ENCODE data around the gene C17orf67. TPM values are rescaled to one million over a fixed set of nuclear protein-coding genes. Genes with fewer than 3 reads are reported as not detected.

Gene C17orf67
- total and polyA plus RNA-seq, 10 of the 15 experiments (the other 5 are each of a cell fraction or from before 2014, with no cell fraction given) = 0.24 to 3.3 (median 0.89) TPM

DNA sequence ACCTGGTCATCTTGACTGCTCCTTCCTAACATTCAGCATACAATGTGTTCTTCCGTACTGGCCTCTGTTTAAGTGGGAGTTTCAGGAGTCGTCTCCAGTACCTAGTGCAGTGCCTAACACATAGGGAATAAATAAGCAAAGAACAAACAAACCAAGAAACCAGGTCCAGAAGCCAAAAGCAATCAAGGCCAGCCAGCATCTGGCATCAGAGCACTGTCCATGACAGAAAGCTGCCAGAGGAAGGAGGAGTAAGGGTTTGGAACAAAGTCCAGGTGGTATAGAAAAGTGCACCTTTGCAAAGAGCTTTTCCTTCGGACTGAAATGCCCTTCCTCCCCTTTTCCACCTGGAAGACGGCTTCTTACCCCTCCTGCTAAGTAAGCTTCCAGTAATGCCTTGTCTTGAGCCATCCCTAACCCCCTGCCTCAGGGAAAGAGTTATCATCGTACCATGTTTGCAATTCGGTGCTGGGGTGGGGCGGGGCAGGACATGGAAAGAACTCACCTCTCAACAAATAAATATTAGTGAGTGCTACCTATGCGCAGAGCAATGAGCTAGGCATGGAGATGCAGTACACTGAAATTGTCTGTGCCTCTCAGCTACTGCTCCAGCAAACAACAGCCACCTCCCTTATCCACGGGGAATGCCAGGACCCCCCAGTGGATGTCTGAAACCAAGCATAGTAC lies 47.6 kb downstream of the C17orf67 start (continued):
- TF ChIP-seq, protein P1, sequence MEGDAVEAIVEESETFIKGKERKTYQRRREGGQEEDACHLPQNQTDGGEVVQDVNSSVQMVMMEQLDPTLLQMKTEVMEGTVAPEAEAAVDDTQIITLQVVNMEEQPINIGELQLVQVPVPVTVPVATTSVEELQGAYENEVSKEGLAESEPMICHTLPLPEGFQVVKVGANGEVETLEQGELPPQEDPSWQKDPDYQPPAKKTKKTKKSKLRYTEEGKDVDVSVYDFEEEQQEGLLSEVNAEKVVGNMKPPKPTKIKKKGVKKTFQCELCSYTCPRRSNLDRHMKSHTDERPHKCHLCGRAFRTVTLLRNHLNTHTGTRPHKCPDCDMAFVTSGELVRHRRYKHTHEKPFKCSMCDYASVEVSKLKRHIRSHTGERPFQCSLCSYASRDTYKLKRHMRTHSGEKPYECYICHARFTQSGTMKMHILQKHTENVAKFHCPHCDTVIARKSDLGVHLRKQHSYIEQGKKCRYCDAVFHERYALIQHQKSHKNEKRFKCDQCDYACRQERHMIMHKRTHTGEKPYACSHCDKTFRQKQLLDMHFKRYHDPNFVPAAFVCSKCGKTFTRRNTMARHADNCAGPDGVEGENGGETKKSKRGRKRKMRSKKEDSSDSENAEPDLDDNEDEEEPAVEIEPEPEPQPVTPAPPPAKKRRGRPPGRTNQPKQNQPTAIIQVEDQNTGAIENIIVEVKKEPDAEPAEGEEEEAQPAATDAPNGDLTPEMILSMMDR (IDR thresholded peaks at IDR 0.05 in 2 of 3, conservative IDR thresholded peaks at IDR 0.05 in 1 of 3; ENCODE audit: control insufficient read depth in 2 of 3, extremely low read depth in 1 of 3, insufficient read depth in 1 of 3, low read depth in 3 of 3, low read length in 3 of 3) = no peak
- TF ChIP-seq ZBED1 (IDR thresholded peaks at IDR 0.05; ENCODE audit: borderline replicate concordance) (no peak), BCL11A (IDR thresholded peaks at IDR 0.05; ENCODE audit: low read depth, low read length) (no peak)

DNA sequence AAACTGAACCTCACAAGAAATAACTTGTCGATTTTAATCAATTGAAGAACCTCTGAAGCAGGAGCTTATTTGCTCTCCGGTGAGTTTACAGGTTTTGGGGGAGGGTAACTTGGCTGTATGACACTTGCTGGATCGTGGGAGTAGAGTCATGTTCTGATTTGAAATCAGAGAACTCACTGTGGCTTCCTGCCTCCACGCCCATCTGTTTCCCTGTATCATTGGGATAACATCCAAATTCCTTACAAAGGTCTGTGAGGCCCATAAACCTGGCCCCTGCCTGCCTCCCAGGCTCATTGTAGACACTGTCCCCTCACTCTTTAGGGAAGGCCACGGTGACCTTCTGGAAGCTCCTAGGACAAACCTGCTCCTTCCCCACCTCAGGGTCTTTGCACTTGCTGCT lies 48.3 kb downstream of the C17orf67 start:
- BruUV-seq (replicated peaks) = no TSS peak
- in situ Hi-C loops (cut with MboI) (no loop called here), intact Hi-C loops (cut with micrococcal nuclease; ENCODE audit: unreplicated experiment) (no loop called here)
- H3K4me2 ChIP-seq (ENCODE audit: control insufficient read depth, insufficient read depth) = no peak overlapping the region
- H4K20me1 ChIP-seq (ENCODE audit: control insufficient read depth, insufficient read depth) = no peaks in the 10 kb centered on the region
- ChIA-PET RAD21 (ENCODE audit: unreplicated experiment) (interaction anchor here (1.1 kb wide), 1 partner anchor 70 kb away, joined by 4 read pairs; no protein-coding TSS in a partner anchor), SMC1A (ENCODE audit: uncharacterized antibody, unreplicated experiment) (no interaction called here), CTCF (interaction anchor here (1.1 to 1.7 kb wide), 3 partner anchors 22 to 154 kb away, joined by 3 to 5 read pairs (median 3); no protein-coding TSS in a partner anchor), POLR2A (interaction anchor here (0.6 kb wide), 1 partner anchor 622 kb away, joined by 4 read pairs; no protein-coding TSS in a partner anchor)
- DNase-seq (ENCODE audit: low read depth, low spot score) = no peak
- no peak overlapping the region for H3K27ac ChIP-seq (ENCODE audit: control insufficient read depth, insufficient read depth)
- H3K4me3 ChIP-seq = no peak overlapping the region
- H3K79me2 ChIP-seq (ENCODE audit: control insufficient read depth, insufficient read depth, low read length) = no peaks in the 10 kb centered on the region
- no peak overlapping the region for H2AFZ ChIP-seq (ENCODE audit: control insufficient read depth, low read depth, low read length)
- H3K27me3 ChIP-seq (replicated peaks in 1 of 2; ENCODE audit: control insufficient read depth in 2 of 2, insufficient read depth in 2 of 2, low read length in 1 of 2) = no peaks in the 10 kb centered on the region; a peak in 1 of 4 replicates
- no peak for FAIRE-seq
- no peak for ATAC-seq
- H3K9ac ChIP-seq (ENCODE audit: control insufficient read depth, insufficient read depth, low read length) = no peak overlapping the region
- WGBS (ENCODE audit: insufficient coverage, insufficient replicate concordance, low lambda C conversion rate, missing lambda C conversion rate) = 54% methylated on average over 5 of the region's 5 CpGs
- H3K9me3 ChIP-seq (replicated peaks; ENCODE audit: control insufficient read depth, insufficient read depth, low read length) = no peaks in the 10 kb centered on the region
- no peaks in the 10 kb centered on the region for H3K36me3 ChIP-seq (ENCODE audit: control insufficient read depth in 2 of 2, insufficient read depth in 2 of 2, low read length in 1 of 2)
- H3K4me1 ChIP-seq (ENCODE audit: control insufficient read depth, insufficient read depth, low read length) = peaks cover 14% of the 10 kb centered on the region
- TF ChIP-seq TARDBP (IDR thresholded peaks at IDR 0.05; ENCODE audit: borderline replicate concordance) = no peak
- TF ChIP-seq, protein P2, sequence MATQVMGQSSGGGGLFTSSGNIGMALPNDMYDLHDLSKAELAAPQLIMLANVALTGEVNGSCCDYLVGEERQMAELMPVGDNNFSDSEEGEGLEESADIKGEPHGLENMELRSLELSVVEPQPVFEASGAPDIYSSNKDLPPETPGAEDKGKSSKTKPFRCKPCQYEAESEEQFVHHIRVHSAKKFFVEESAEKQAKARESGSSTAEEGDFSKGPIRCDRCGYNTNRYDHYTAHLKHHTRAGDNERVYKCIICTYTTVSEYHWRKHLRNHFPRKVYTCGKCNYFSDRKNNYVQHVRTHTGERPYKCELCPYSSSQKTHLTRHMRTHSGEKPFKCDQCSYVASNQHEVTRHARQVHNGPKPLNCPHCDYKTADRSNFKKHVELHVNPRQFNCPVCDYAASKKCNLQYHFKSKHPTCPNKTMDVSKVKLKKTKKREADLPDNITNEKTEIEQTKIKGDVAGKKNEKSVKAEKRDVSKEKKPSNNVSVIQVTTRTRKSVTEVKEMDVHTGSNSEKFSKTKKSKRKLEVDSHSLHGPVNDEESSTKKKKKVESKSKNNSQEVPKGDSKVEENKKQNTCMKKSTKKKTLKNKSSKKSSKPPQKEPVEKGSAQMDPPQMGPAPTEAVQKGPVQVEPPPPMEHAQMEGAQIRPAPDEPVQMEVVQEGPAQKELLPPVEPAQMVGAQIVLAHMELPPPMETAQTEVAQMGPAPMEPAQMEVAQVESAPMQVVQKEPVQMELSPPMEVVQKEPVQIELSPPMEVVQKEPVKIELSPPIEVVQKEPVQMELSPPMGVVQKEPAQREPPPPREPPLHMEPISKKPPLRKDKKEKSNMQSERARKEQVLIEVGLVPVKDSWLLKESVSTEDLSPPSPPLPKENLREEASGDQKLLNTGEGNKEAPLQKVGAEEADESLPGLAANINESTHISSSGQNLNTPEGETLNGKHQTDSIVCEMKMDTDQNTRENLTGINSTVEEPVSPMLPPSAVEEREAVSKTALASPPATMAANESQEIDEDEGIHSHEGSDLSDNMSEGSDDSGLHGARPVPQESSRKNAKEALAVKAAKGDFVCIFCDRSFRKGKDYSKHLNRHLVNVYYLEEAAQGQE (IDR thresholded peaks at IDR 0.05; ENCODE audit: low read depth, low read length) = no peak
- TF ChIP-seq BRCA1 (IDR thresholded peaks at IDR 0.05; ENCODE audit: low read depth, low read length) = no peak
- no peak for TF ChIP-seq IRF4 (IDR thresholded peaks at IDR 0.05; ENCODE audit: low read depth, low read length)
- TF ChIP-seq NFYB (IDR thresholded peaks at IDR 0.05; ENCODE audit: insufficient read depth, low read depth, low read length) = no peak
- TF ChIP-seq LARP7 (IDR thresholded peaks at IDR 0.05) = no peak
- no peak for TF ChIP-seq KAT2A (conservative IDR thresholded peaks at IDR 0.05; ENCODE audit: control insufficient read depth, low read depth, low read length)
- TF ChIP-seq ESRRA (IDR thresholded peaks at IDR 0.05; ENCODE audit: low read length) = no peak
- TF ChIP-seq ATF7 (IDR thresholded peaks at IDR 0.05; ENCODE audit: low read depth) = no peak
- TF ChIP-seq, protein P3, sequence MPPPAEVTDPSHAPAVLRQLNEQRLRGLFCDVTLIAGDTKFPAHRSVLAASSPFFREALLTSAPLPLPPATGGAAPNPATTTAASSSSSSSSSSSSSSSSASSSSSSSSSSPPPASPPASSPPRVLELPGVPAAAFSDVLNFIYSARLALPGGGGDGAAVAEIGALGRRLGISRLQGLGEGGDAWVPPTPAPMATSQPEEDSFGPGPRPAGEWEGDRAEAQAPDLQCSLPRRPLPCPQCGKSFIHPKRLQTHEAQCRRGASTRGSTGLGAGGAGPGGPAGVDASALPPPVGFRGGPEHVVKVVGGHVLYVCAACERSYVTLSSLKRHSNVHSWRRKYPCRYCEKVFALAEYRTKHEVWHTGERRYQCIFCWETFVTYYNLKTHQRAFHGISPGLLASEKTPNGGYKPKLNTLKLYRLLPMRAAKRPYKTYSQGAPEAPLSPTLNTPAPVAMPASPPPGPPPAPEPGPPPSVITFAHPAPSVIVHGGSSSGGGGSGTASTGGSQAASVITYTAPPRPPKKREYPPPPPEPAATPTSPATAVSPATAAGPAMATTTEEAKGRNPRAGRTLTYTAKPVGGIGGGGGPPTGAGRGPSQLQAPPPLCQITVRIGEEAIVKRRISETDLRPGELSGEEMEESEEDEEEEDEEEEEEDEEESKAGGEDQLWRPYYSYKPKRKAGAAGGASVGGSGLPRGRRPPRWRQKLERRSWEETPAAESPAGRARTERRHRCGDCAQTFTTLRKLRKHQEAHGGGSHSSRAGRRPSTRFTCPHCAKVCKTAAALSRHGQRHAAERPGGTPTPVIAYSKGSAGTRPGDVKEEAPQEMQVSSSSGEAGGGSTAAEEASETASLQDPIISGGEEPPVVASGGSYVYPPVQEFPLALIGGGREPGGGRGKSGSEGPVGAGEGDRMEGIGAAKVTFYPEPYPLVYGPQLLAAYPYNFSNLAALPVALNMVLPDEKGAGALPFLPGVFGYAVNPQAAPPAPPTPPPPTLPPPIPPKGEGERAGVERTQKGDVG (CRISPR knock-in tag; IDR thresholded peaks at IDR 0.05) = no peak
- TF ChIP-seq SMARCA5 (IDR thresholded peaks at IDR 0.05) = no peak
- TF ChIP-seq BCL11A (IDR thresholded peaks at IDR 0.05; ENCODE audit: low read depth, low read length) = no peak
- TF ChIP-seq ZNF622 (IDR thresholded peaks at IDR 0.05) = no peak
